ENCODE results near the gene STAG3. TPM values are rescaled to one million over a fixed set of nuclear protein-coding genes. Genes with fewer than 3 reads are reported as not detected.

STAG3 gene
- total and polyA plus RNA-seq, 2 donors (not counting 1 experiment from before 2014, with no cell fraction given) = 24.8 to 33.4 TPM

- H3K9ac ChIP-seq (ENCODE audit: low read length) = no peak overlapping the region
- no peak overlapping the region for H2AFZ ChIP-seq (ENCODE audit: insufficient read depth, low read depth, low read length, poor library complexity, severe bottlenecking)
- Mint-ChIP-seq H3K4me3 (no peak overlapping the region), H3K9me3 (ENCODE audit: insufficient read depth) (no peaks in the 10 kb centered on the region), H3K27me3 (no peaks in the 10 kb centered on the region), H3K4me1 (peaks cover 58% of the 10 kb centered on the region), H3K27ac (peak overlapping the region; percentile 77)
- no peak overlapping the region for H3K4me2 ChIP-seq (replicated peaks; ENCODE audit: low read depth, low read length, poor library complexity, severe bottlenecking)
- peaks cover 56% of the 10 kb centered on the region for H3K79me2 ChIP-seq (ENCODE audit: control insufficient read depth, insufficient read depth, low read length)
- CTCF ChIA-PET = interaction anchor here (1.1 to 5.1 kb wide), 2 partner anchors 16 to 22 kb away, joined by 3 to 18 read pairs; no protein-coding TSS in a partner anchor
- H3K9me3 ChIP-seq (ENCODE audit: control extremely low read depth in 1 of 3, control insufficient read depth in 2 of 3, insufficient read depth in 1 of 3, low read length in 2 of 3) = no peaks in the 10 kb centered on the region
- intact Hi-C loops (cut with micrococcal nuclease) = loop anchor here (5.0 kb wide), 2 partner anchors 37 to 182 kb away; no protein-coding TSS in a partner anchor
- H3K4me1 ChIP-seq (ENCODE audit: control insufficient read depth in 2 of 2, insufficient read depth in 2 of 2, low read length in 2 of 2) = peaks cover 40 to 54% of the 10 kb centered on the region in 2 donors
- POLR2A ChIA-PET = interaction anchor here (0.6 to 1.2 kb wide), 3 partner anchors 13 to 33 kb away, joined by 3 to 5 read pairs (median 3); no protein-coding TSS in a partner anchor
- TF ChIP-seq CTCF (IDR thresholded peaks at IDR 0.05) = no peak
- TF ChIP-seq EZH2 (IDR thresholded peaks at IDR 0.05; ENCODE audit: borderline replicate concordance, insufficient read depth, low read depth, low read length, poor library complexity, severe bottlenecking) = no peak
- no peak for ATAC-seq (ENCODE audit: low read depth)
- peaks cover 28% of the 10 kb centered on the region for H4K20me1 ChIP-seq (ENCODE audit: control insufficient read depth, insufficient read depth, low read length, poor library complexity, severe bottlenecking)
- WGBS (ENCODE audit: insufficient coverage) = 90% methylated on average over 26 of the region's 30 CpGs
- no peak overlapping the region for H3K4me3 ChIP-seq (ENCODE audit: control extremely low read depth in 1 of 5, extremely low read depth in 1 of 5, insufficient read depth in 1 of 5, low read depth in 2 of 5, low read length in 4 of 5)
- H3K36me3 ChIP-seq (replicated peaks in 1 of 2; ENCODE audit: control extremely low read depth in 1 of 2, control insufficient read depth in 1 of 2, extremely low read depth in 1 of 2, insufficient read depth in 2 of 2, low read length in 1 of 2) = peaks cover 0 to 54% of the 10 kb centered on the region in 2 experiments
- peak; percentile 14 for DNase-seq
- H3K27ac ChIP-seq (ENCODE audit: low read length in 2 of 2) = peak overlapping the region in 1 of 2 donors; percentile 25
- H3K27me3 ChIP-seq (replicated peaks in 1 of 4; ENCODE audit: control extremely low read depth in 1 of 4, control insufficient read depth in 3 of 4, insufficient read depth in 4 of 4, low read length in 3 of 4) = no peaks in the 10 kb centered on the region
Measured at GRCh38 chr7:100154651-100155491, 22.8 kb upstream of the STAG3 start.
